ENCODE measurements around the gene CSF2RB. TPM values are rescaled to one million over a fixed set of nuclear protein-coding genes. Genes with fewer than 3 reads are reported as not detected.

The CSF2RB gene
- total RNA-seq, 1 experiment from 2014 or later: 0.07 TPM

GRCh38 chr22:36879775-36880174 lies 33.7 kb upstream of the CSF2RB start:
- POLR2A ChIA-PET: no interaction called here
- H3K9me3 Mint-ChIP-seq: peaks cover 20% of the 10 kb centered on the region
- peaks cover 13% of the 10 kb centered on the region for H3K4me1 Mint-ChIP-seq
- CTCF ChIA-PET: interaction anchor here (0.7 to 3.9 kb wide), 4 partner anchors 20 to 142 kb away, joined by 3 to 21 read pairs (median 3); no protein-coding TSS in a partner anchor
- H3K27ac Mint-ChIP-seq: no peak overlapping the region
- peaks cover 10% of the 10 kb centered on the region for H3K36me3 Mint-ChIP-seq
- ATAC-seq: no peak
- no peak overlapping the region for H3K4me3 Mint-ChIP-seq
- peaks cover 3% of the 10 kb centered on the region for H3K27me3 Mint-ChIP-seq (ENCODE audit: low read depth)
- no peak for DNase-seq (ENCODE audit: low spot score)
- TF ChIP-seq HMGXB4 (CRISPR knock-in tag; IDR thresholded peaks at IDR 0.05): no peak
- TF ChIP-seq KAT7 (CRISPR knock-in tag; IDR thresholded peaks at IDR 0.05; ENCODE audit: borderline replicate concordance): no peak
- TF ChIP-seq E2F4 (CRISPR knock-in tag; IDR thresholded peaks at IDR 0.05; ENCODE audit: borderline replicate concordance, low read depth): no peak
- TF ChIP-seq ATF2 (CRISPR knock-in tag; IDR thresholded peaks at IDR 0.05; ENCODE audit: borderline replicate concordance, low read depth): no peak
- TF ChIP-seq NFATC4 (CRISPR knock-in tag; IDR thresholded peaks at IDR 0.05): no peak
- TF ChIP-seq ZMAT4 (CRISPR knock-in tag; IDR thresholded peaks at IDR 0.05): no peak
- TF ChIP-seq ATF1 (CRISPR knock-in tag; IDR thresholded peaks at IDR 0.05): no peak
- TF ChIP-seq USF2 (CRISPR knock-in tag; IDR thresholded peaks at IDR 0.05): no peak
- no peak for TF ChIP-seq ZBTB21 (CRISPR knock-in tag; IDR thresholded peaks at IDR 0.05; ENCODE audit: borderline replicate concordance)
- TF ChIP-seq SP1 (CRISPR knock-in tag; conservative IDR thresholded peaks at IDR 0.05): no peak
- no peak for TF ChIP-seq FOXK1 (CRISPR knock-in tag; IDR thresholded peaks at IDR 0.05)
- no peak for TF ChIP-seq SMAD4 (CRISPR knock-in tag; IDR thresholded peaks at IDR 0.05)
- no peak for TF ChIP-seq ETV6 (CRISPR knock-in tag; IDR thresholded peaks at IDR 0.05)
- TF ChIP-seq ZBTB43 (CRISPR knock-in tag; IDR thresholded peaks at IDR 0.05): no peak
- TF ChIP-seq ELF4 (CRISPR knock-in tag; IDR thresholded peaks at IDR 0.05; ENCODE audit: low read depth): no peak
- no peak for TF ChIP-seq OVOL2 (CRISPR knock-in tag; IDR thresholded peaks at IDR 0.05; ENCODE audit: borderline replicate concordance)
- no peak for TF ChIP-seq TEAD1 (CRISPR knock-in tag; IDR thresholded peaks at IDR 0.05)
- no peak for TF ChIP-seq NR2C2 (CRISPR knock-in tag; IDR thresholded peaks at IDR 0.05)

GRCh38 chr22:36881504-36882245 lies 31.8 kb upstream of the CSF2RB start:
- H3K36me3 Mint-ChIP-seq: peaks cover 10% of the 10 kb centered on the region
- H3K4me3 Mint-ChIP-seq: no peak overlapping the region
- H3K27me3 Mint-ChIP-seq (ENCODE audit: low read depth): peaks cover 3% of the 10 kb centered on the region
- H3K27ac Mint-ChIP-seq: no peak overlapping the region
- no peak for DNase-seq (ENCODE audit: low spot score)
- no peak for ATAC-seq
- ChIA-PET CTCF (interaction anchor here (1.7 kb wide), 1 partner anchor 95 kb away, joined by 5 read pairs; no protein-coding TSS in a partner anchor), POLR2A (no interaction called here)
- H3K4me1 Mint-ChIP-seq: peaks cover 25% of the 10 kb centered on the region
- H3K9me3 Mint-ChIP-seq: peaks cover 20% of the 10 kb centered on the region
- TF ChIP-seq AR (CRISPR knock-in tag; IDR thresholded peaks at IDR 0.05): no peak
- TF ChIP-seq ZNF232 (CRISPR knock-in tag; IDR thresholded peaks at IDR 0.05): no peak
- no peak for TF ChIP-seq CBFB (CRISPR knock-in tag; IDR thresholded peaks at IDR 0.05; ENCODE audit: low read depth)
- TF ChIP-seq RORB (CRISPR knock-in tag; IDR thresholded peaks at IDR 0.05): no peak
- TF ChIP-seq MYBL2 (CRISPR knock-in tag; IDR thresholded peaks at IDR 0.05): no peak
- no peak for TF ChIP-seq NFATC4 (CRISPR knock-in tag; IDR thresholded peaks at IDR 0.05)
- TF ChIP-seq ZMAT4 (CRISPR knock-in tag; IDR thresholded peaks at IDR 0.05): no peak
- no peak for TF ChIP-seq NR3C1 (CRISPR knock-in tag; conservative IDR thresholded peaks at IDR 0.05; ENCODE audit: low read depth)
- no peak for TF ChIP-seq ZBTB21 (CRISPR knock-in tag; IDR thresholded peaks at IDR 0.05; ENCODE audit: borderline replicate concordance)
